GM12801 (cell line): ENCODE results near the gene RCC1.

Experiments
- CTCF ChIP-seq: IDR thresholded peaks from one replicate; pipeline ENCODE4 v1.5.1; 2011; ENCODE audit warnings: control low read depth; ENCODE audit not compliant: insufficient read length; ENCODE audit errors: extremely low read depth

RCC1 gene

GRCh38 chr1:28517649-28517999 is 11.8 kb downstream of the RCC1 start:
- no peak for TF ChIP-seq CTCF

- peak; percentile 51 for TF ChIP-seq CTCF
Observed at GRCh38 chr1:28518000-28518744, 12.3 kb downstream of the RCC1 start.

GRCh38 chr1:28518745-28519341 is 13.0 kb downstream of the RCC1 start:
- TF ChIP-seq CTCF, result no peak

GRCh38 chr1:28519946-28520725 is 14.3 kb downstream of the RCC1 start:
- TF ChIP-seq CTCF, result no peak

- TF ChIP-seq CTCF, result no peak
Observed at GRCh38 chr1:28521502-28522164, 15.8 kb downstream of the RCC1 start.

GRCh38 chr1:28526886-28527285 is 21.0 kb downstream of the RCC1 start:
- no peak for TF ChIP-seq CTCF

- TF ChIP-seq CTCF, result no peak
Observed at GRCh38 chr1:28530456-28530855, 24.6 kb downstream of the RCC1 start.
